ENCODE data around the gene MELTF. TPM values are rescaled to one million over a fixed set of nuclear protein-coding genes. Genes with fewer than 3 reads are reported as not detected.

MELTF gene
- polyA plus RNA-seq, 1 donor = 5.7 TPM

- no peak for DNase-seq (ENCODE audit: low read depth)
Measured at GRCh38 chr3:196995027-196995426, 34.6 kb downstream of the MELTF start.

- DNase-seq (ENCODE audit: low read depth) = no peak
Measured at GRCh38 chr3:196994056-196994455, 35.6 kb downstream of the MELTF start.

- no peak for DNase-seq (ENCODE audit: low read depth)
Measured at GRCh38 chr3:196992461-196993065, 37.1 kb downstream of the MELTF start.

- no peak for DNase-seq (ENCODE audit: low read depth)
Measured at GRCh38 chr3:196991581-196992460, 37.8 kb downstream of the MELTF start.

GRCh38 chr3:196990601-196991007 is 39.0 kb downstream of the MELTF start:
- DNase-seq (ENCODE audit: low read depth) = no peak

- DNase-seq (ENCODE audit: low read depth) = no peak
Measured at GRCh38 chr3:196989721-196990262, 39.8 kb downstream of the MELTF start.

GRCh38 chr3:196988241-196989029 is 41.2 kb downstream of the MELTF start:
- no peak for DNase-seq (ENCODE audit: low read depth)

GRCh38 chr3:196987022-196987421 is 42.6 kb downstream of the MELTF start:
- DNase-seq (ENCODE audit: low read depth) = no peak

DNA sequence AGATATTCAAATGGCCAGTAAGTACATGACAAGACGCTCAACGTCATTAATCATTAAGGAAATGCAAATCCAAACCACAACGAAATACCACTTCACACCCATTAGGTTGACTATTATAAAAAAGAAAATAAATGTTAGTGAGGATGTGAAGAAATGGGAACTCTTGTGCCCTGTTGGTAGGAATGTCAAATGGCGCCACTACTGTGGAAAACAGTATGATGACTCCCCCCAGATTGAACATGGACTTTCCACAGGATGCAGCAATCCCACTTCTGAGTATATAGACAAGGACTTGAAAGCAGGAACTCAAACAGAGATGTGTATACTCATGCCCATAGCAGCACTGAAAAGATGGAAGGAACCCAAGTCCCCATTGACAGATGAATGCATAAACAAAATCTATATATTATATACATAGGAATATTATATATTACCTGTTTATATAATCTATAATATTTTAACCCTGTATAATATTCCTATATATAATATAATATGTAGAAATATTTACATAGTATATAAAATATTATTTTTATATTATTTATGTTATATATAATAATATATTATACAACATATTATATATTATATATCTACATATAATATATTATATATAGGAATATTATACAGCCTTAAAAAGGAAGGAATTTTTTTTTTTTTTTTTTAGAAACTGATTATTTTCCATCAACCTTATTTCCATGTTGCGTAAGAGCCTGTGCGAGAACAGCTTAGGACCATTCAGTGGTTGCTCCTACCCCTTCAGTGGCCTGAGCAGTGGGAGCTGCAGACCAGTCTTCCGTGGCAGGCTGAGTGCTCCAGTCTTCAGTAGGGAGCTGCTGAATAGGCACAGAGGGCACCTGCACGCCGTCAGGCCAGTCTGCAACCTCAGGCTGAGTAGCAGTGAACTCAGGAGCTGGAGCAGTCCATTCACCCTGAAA is 43.4 kb downstream of the MELTF start:
- DNase-seq (ENCODE audit: low read depth) = no peak

DNA sequence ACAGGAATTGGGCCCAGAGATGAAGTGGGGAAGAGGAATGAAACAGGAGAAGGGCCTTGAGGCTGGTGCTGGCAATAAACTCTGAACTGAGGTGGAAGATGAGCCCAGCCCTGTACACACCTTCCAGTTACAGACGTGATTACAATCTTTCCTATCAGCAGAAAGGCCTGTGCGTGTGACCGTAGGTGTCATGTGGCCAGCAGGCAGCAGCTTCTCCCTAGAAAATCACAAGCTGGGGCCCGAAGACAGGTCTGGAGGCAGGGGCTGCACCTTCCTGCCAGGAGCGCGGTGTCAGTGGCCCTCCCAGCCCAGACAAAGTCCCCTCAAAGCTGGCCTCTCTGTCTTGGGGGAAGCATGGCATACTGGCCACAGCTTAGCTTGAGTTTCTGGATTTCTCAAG is 44.3 kb downstream of the MELTF start:
- DNase-seq (ENCODE audit: low read depth) = no peak

DNA sequence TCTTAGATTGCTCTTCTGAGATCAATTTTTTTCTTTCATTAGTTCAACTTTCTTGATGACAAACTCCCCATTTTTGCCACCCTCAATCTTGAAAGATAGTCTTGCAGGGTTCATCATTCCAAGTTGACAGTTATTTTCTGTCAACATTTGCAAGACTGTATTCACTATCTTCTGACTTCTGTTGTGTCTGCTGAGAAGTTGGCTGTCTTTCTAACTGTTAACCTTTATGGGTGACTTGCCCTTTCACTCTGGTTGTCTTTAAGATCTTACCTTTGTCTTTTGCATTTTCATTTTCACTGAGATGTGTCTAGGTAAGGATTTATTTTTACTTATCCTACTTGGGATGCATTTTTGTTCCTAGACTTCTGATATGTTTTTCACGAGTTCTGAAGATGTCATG is 46.4 kb downstream of the MELTF start:
- DNase-seq (ENCODE audit: low read depth) = no peak

DNA sequence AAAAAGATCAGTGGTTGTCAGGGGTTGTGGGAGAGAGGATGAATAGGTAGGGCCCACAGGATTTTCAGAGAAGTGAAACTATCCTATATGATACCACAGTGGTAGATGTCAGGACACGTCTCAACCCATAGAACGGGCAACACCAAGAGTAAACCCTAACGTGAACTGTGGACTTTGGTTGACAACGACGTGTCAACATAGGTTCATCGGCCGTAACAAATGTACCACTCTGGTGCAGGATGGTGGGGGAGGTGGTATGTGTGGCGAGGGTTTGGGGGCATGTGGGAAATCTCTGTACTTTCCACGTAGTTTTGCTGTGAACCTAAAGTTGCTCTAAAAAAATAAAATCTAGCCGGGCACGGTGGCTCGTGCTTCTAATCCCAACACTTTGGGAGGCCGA is 48.0 kb downstream of the MELTF start:
- DNase-seq (ENCODE audit: low read depth) = no peak

DNA sequence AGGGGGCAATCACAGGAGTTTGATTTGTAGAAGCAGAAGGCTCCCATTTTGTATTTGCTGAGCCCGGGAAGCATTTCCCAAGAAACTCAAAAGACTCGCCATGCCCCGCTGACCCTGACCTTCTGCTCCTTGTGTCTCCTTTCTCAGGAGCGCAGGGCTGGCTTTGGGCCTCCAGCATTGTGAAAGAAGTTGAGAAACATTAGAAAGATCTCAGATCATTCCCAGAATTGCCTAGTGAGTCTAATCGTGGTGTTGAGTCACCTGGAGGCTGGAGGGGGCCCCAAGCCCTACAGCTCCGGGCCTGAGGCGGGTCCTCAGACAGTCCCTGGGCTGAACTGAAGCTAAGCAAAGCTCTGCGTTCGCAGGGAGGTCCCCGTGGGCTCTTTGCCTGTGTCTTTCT is 50.1 kb downstream of the MELTF start:
- DNase-seq (ENCODE audit: low read depth) = no peak

GRCh38 chr3:196976941-196977340 is 52.7 kb downstream of the MELTF start:
- no peak for DNase-seq (ENCODE audit: low read depth)

- DNase-seq (ENCODE audit: low read depth) = no peak
Measured at GRCh38 chr3:196975349-196975748, 54.3 kb downstream of the MELTF start.

- DNase-seq (ENCODE audit: low read depth) = no peak
Measured at GRCh38 chr3:196974661-196975060, 55.0 kb downstream of the MELTF start.

DNA sequence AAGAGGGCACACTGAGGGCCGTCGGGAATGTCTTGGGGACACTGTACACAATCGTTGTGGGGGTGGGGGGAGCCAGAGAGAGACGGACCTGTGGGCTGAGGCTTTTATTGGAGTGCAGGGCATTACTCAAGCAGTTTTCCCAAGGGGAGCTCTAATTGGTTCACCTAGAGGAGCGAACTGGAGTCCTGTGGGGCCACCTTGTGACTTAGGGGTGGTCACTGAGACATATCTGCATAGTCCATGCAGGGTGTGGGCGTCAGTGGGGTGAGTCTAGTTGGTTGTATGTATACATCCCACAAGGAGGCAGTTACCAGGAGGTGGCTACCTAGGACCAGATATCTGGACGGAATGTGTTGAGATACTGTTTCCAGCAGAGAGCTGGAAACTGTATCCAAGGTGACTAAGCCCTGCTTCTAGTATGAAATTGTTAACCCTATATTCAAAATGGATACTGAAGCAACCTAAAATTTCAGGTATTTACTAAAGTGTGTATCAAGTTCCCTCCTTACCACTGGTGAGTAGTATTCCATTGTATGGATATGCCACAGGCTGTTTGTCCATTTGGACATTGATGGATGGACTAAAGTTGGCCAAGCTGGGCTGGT is 58.4 kb downstream of the MELTF start:
- no peak for DNase-seq (ENCODE audit: low read depth)

- no peak for DNase-seq (ENCODE audit: low read depth)
Measured at GRCh38 chr3:196970547-196971093, 59.0 kb downstream of the MELTF start.

- DNase-seq (ENCODE audit: low read depth) = no peak
Measured at GRCh38 chr3:196969660-196970546, 59.7 kb downstream of the MELTF start.

Measured in forelimb muscle (tissue), 1 donor.